ENCODE measurements around the gene CACNA1A.
A peak's percentile ranks its signal among the peaks of the same experiment; 100 is the strongest.
"Not testable (repeated sequence)": the region's sequence is repeated elsewhere in the genome, so short reads cannot be mapped to it uniquely, and the experiment has no call there.

The CACNA1A gene

GRCh38 chr19:13215572-13216380, 290.5 kb downstream of the CACNA1A start:
- DNase-seq, result no peak

- DNase-seq, result no peak
Observed at GRCh38 chr19:13214036-13214730, 292.1 kb downstream of the CACNA1A start.

- DNase-seq, result peak in 1 of 2 experiments; percentile 27
Observed at GRCh38 chr19:13212759-13213330, 293.4 kb downstream of the CACNA1A start.

GRCh38 chr19:13211426-13212308, 294.6 kb downstream of the CACNA1A start:
- no peak for DNase-seq

- DNase-seq, result no peak
Observed at GRCh38 chr19:13210941-13211340, 295.3 kb downstream of the CACNA1A start.

GRCh38 chr19:13210339-13210775, 295.9 kb downstream of the CACNA1A start:
- DNase-seq, result no peak

- DNase-seq, result no peak
Observed at GRCh38 chr19:13209484-13210338, 296.6 kb downstream of the CACNA1A start.

GRCh38 chr19:13208672-13209483, 297.4 kb downstream of the CACNA1A start:
- DNase-seq, result no peak

- no peak for DNase-seq
Observed at GRCh38 chr19:13207846-13208671, 298.2 kb downstream of the CACNA1A start.

- no peak for DNase-seq
Observed at GRCh38 chr19:13207237-13207845, 298.9 kb downstream of the CACNA1A start.

- DNase-seq, result no peak
Observed at GRCh38 chr19:13206587-13206986, 299.7 kb downstream of the CACNA1A start.

GRCh38 chr19:13202112-13202511, 304.2 kb downstream of the CACNA1A start:
- not testable (repeated sequence) for DNase-seq

- DNase-seq, result no peak
Observed at GRCh38 chr19:13198634-13199033, 307.6 kb downstream of the CACNA1A start.

GRCh38 chr19:13195678-13196077, 310.6 kb downstream of the CACNA1A start:
- peak in 1 of 2 experiments; percentile 7 for DNase-seq

GRCh38 chr19:13190781-13191540, 315.3 kb downstream of the CACNA1A start:
- no peak for DNase-seq

GRCh38 chr19:13189600-13189999, 316.7 kb downstream of the CACNA1A start:
- no peak for DNase-seq

- DNase-seq, result no peak
Observed at GRCh38 chr19:13187419-13187818, 318.9 kb downstream of the CACNA1A start.

- not testable (repeated sequence) for DNase-seq
Observed at GRCh38 chr19:13186688-13187087, 319.6 kb downstream of the CACNA1A start.
